Hematopoietic multipotent progenitor cell treated with erythropoietin and hydrocortisone succinate and interleukin-3 and kit ligand, for 8 days (in vitro differentiated cells): Measurements from ENCODE around the gene FKBP8.
"Not testable (repeated sequence)": the region's sequence is repeated elsewhere in the genome, so short reads cannot be mapped to it uniquely, and the experiment has no call there.

Source experiments
- DNase-seq: peaks from one replicate; pipeline ENCODE4 v3.0.0-alpha.2; 2015

Gene FKBP8

GRCh38 chr19:18558202-18558555 is 14.8 kb upstream of the FKBP8 start:
- no peak for DNase-seq

- DNase-seq: peak; percentile 100
These were observed 14.2 kb upstream of the FKBP8 start, which contains the start of gene KXD1 for GRCh38 chr19:18557411-18558201. TSS of gene KXD1 (plus strand) at chr19:18557870. CDS start at chr19:18562057, 4,187 bp downstream.

- no peak for DNase-seq
These were observed 8.3 kb upstream of the FKBP8 start for GRCh38 chr19:18551631-18552030.

GRCh38 chr19:18543814-18544475 is 572 bp upstream of the FKBP8 start:
- DNase-seq: peak; percentile 100

- peak; percentile 41 for DNase-seq
These were observed 1.1 kb downstream of the FKBP8 start for GRCh38 chr19:18541992-18542940.

GRCh38 chr19:18541258-18541991 is 1.9 kb downstream of the FKBP8 start:
- no peak for DNase-seq

GRCh38 chr19:18540200-18540599 is 3.2 kb downstream of the FKBP8 start:
- DNase-seq: not testable (repeated sequence)

- DNase-seq: no peak
These were observed 4.0 kb downstream of the FKBP8 start for GRCh38 chr19:18539372-18539771.

GRCh38 chr19:18538115-18538514 is 5.3 kb downstream of the FKBP8 start:
- DNase-seq: no peak

GRCh38 chr19:18537431-18537830 is 5.9 kb downstream of the FKBP8 start:
- DNase-seq: no peak

- DNase-seq: no peak
These were observed 6.9 kb downstream of the FKBP8 start for GRCh38 chr19:18536475-18536874.

- DNase-seq: no peak
These were observed 10.3 kb downstream of the FKBP8 start for GRCh38 chr19:18533058-18533457.

GRCh38 chr19:18532168-18532890 is 11.0 kb downstream of the FKBP8 start:
- DNase-seq: no peak

- DNase-seq: no peak
These were observed 11.9 kb downstream of the FKBP8 start for GRCh38 chr19:18531485-18531884.

- no peak for DNase-seq
These were observed 13.6 kb downstream of the FKBP8 start for GRCh38 chr19:18529782-18530181.

GRCh38 chr19:18526316-18526715 is 17.1 kb downstream of the FKBP8 start:
- DNase-seq: no peak

GRCh38 chr19:18523841-18524240 is 19.5 kb downstream of the FKBP8 start:
- DNase-seq: no peak

- DNase-seq: not testable (repeated sequence)
These were observed 20.4 kb downstream of the FKBP8 start for GRCh38 chr19:18522862-18523440.

GRCh38 chr19:18522124-18522861 is 21.1 kb downstream of the FKBP8 start:
- DNase-seq: peak; percentile 100

GRCh38 chr19:18521692-18522123 is 21.7 kb downstream of the FKBP8 start, which contains the start of gene ELL:
TSS of gene ELL (minus strand) at chr19:18522070. CDS start at chr19:18522055, 15 bp downstream.
- no peak for DNase-seq
